ENCODE results near the gene PHYKPL. TPM values are rescaled to one million over a fixed set of nuclear protein-coding genes. Genes with fewer than 3 reads are reported as not detected.

PHYKPL gene
- total RNA-seq, 1 experiment from 2014 or later: 48.8 TPM

DNA sequence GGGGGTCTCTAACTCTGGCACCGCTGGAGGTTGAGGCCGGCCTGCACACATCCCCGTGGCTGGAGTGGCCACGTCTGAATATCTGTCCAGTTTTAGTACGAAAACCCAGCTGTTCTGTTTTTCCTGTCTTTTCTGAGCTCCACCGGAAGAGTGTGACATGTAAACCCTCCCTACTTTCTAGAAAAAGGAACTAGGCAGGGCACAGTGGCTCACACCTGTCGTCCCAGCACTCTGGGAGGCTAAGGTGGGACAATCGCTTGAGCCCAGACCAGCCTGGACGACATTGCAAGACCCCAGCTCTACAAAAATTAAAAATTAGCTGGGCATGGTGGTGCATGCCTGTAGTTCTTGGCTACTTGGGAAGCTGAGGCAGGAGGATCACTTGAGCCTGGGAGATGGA is 8.2 kb upstream of the PHYKPL start:
- Histone ChIP-seq H2BK20ac (ENCODE audit: low read depth, low read length, poor library complexity, severe bottlenecking) (no peak overlapping the region), H3K79me1 (ENCODE audit: insufficient read depth, low read depth, low read length, poor library complexity, severe bottlenecking) (no peaks in the 10 kb centered on the region), H3K14ac (ENCODE audit: insufficient read depth, low read length) (no peak overlapping the region), H3K27ac (ENCODE audit: insufficient read length, low read depth, low read length) (no peak overlapping the region), H2AFZ (ENCODE audit: low read length) (no peak overlapping the region), H3K18ac (ENCODE audit: insufficient read length, low read depth, low read length) (no peak overlapping the region), H2BK5ac (ENCODE audit: insufficient read length, low read length) (no peak overlapping the region), H3K9me3 (ENCODE audit: control insufficient read depth, low read depth, low read length) (no peaks in the 10 kb centered on the region), H4K5ac (ENCODE audit: insufficient read length, low read depth, low read length) (no peak overlapping the region), H3K4me2 (ENCODE audit: insufficient read depth, insufficient read length, low read length) (no peak overlapping the region), H3K23ac (ENCODE audit: insufficient read length, low read depth, low read length) (no peak overlapping the region), H3K4ac (ENCODE audit: low read depth, low read length) (no peak overlapping the region), H3K79me2 (ENCODE audit: insufficient read depth, low read length) (no peaks in the 10 kb centered on the region), H3K23me2 (ENCODE audit: insufficient read length, low read depth, low read length, poor library complexity, severe bottlenecking) (peaks cover 4% of the 10 kb centered on the region), H2BK15ac (ENCODE audit: low read depth, low read length) (no peak overlapping the region), H4K91ac (ENCODE audit: insufficient read length, low read depth, low read length) (no peak overlapping the region), H4K8ac (replicated peaks; ENCODE audit: insufficient read length, low read depth, low read length) (no peak overlapping the region), H3K4me1 (ENCODE audit: insufficient read depth, low read length) (no peaks in the 10 kb centered on the region), H3K56ac (ENCODE audit: insufficient read length, low read depth, low read length) (no peak overlapping the region), H2BK120ac (ENCODE audit: low read depth, low read length, poor library complexity, severe bottlenecking) (no peak overlapping the region), H3K9ac (ENCODE audit: extremely low read depth, insufficient read length, low read length) (no peak overlapping the region), H2BK12ac (ENCODE audit: insufficient read length, low read depth, low read length) (no peak overlapping the region), H3T11ph (ENCODE audit: low read length) (no peak overlapping the region), H4K20me1 (ENCODE audit: control insufficient read depth, insufficient read depth, insufficient read length) (peaks cover 2% of the 10 kb centered on the region), H3K27me3 (ENCODE audit: insufficient read depth, low read length) (no peaks in the 10 kb centered on the region), H2AK5ac (ENCODE audit: insufficient read length, low read length) (no peak overlapping the region)
- Mint-ChIP-seq H3K36me3 (ENCODE audit: insufficient read depth in 1 of 3, low read depth in 3 of 3) (no peaks in the 10 kb centered on the region), H3K27ac (no peak overlapping the region), H3K27me3 (ENCODE audit: low read depth) (peaks cover 8% of the 10 kb centered on the region), H3K4me1 (peaks cover 6% of the 10 kb centered on the region in 2 experiments), H3K9me3 (no peaks in the 10 kb centered on the region; a peak in 2 of 5 replicates), H3K4me3 (no peak overlapping the region)
- no CpG with 5 or more reads among the region's 9 CpGs for WGBS (ENCODE audit: extremely low coverage, insufficient read length, low lambda C conversion rate)
- TF ChIP-seq, protein P1, sequence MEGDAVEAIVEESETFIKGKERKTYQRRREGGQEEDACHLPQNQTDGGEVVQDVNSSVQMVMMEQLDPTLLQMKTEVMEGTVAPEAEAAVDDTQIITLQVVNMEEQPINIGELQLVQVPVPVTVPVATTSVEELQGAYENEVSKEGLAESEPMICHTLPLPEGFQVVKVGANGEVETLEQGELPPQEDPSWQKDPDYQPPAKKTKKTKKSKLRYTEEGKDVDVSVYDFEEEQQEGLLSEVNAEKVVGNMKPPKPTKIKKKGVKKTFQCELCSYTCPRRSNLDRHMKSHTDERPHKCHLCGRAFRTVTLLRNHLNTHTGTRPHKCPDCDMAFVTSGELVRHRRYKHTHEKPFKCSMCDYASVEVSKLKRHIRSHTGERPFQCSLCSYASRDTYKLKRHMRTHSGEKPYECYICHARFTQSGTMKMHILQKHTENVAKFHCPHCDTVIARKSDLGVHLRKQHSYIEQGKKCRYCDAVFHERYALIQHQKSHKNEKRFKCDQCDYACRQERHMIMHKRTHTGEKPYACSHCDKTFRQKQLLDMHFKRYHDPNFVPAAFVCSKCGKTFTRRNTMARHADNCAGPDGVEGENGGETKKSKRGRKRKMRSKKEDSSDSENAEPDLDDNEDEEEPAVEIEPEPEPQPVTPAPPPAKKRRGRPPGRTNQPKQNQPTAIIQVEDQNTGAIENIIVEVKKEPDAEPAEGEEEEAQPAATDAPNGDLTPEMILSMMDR (conservative IDR thresholded peaks at IDR 0.05): no peak
- no peak for DNase-seq
